GM19324 (cell line): ENCODE data around the gene CARHSP1.
"Not testable (repeated sequence)": the region's sequence is repeated elsewhere in the genome, so short reads cannot be mapped to it uniquely, and the experiment has no call there.

Experiments
- ATAC-seq: cut with Tn5 transposase; IDR thresholded peaks from one replicate; pipeline ENCODE4 v1.9.1; 2021; ENCODE audit warnings: mild to moderate bottlenecking, moderate library complexity; ENCODE audit not compliant: unreplicated experiment, low FRiP score

The CARHSP1 gene

DNA sequence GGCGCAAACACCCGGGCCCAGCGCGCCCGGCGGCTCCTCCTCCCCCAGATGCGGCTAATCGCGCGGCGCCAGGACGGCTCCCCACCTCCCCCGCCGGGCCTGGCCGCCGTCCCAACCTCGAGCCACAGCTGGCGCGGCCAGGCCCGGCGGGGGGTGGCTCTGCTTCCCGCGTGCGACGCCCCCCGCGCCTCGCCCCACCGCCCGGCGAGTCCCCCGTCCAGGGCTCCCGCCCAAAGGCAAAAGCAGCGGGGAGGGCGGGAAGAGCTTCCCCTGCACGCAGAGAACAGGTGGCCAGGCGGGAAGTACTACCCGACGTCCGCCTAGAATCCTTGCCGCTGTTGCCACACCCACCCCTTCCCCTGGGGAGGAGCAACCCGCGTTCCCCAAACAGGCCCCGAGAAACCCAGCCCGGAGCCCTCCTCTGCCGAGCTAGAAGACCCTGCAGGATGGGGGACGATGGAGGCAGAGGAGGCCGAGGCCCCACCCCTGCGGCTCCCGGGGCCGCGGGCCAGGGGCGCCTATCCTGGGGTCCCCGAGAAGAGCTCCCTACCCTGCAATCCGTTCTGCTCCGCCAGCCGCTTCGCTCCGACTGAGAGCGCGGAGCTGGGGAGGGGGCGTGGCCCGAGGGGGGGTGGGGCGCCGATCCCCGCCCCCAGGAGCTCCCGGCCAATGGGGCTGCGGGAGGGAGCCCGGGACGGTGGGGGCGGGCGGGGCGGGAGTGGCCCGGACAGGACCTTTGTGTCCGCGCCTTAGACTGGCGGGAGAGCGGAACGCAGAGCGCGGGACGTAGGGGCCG, at the start of gene CARHSP1:
CARHSP1 (minus strand) TSS at position 591 of the 796 bp plus-strand sequence. CDS start 9,678 bp downstream, outside the sequence.
- peak; percentile 75 for ATAC-seq

DNA sequence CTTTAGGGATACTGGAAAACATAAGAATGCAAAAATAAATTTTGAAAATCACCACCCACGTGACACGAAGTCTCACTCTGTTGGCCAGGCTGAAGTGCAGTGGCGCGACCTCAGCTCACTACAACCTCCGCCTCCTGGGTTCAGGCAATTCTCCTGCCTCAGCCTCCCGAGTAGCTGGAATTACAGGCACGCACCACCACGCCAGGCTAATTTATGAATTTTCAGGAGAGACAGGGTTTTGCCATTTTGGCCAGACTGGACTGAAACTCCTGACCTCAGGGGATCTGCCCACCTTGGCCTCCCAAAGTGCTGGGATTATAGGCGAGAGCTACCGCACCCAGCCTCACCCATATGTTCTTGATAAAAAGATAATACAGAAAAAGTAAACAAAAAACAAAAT, 48.5 kb upstream of the CARHSP1 start:
- not testable (repeated sequence) for ATAC-seq

DNA sequence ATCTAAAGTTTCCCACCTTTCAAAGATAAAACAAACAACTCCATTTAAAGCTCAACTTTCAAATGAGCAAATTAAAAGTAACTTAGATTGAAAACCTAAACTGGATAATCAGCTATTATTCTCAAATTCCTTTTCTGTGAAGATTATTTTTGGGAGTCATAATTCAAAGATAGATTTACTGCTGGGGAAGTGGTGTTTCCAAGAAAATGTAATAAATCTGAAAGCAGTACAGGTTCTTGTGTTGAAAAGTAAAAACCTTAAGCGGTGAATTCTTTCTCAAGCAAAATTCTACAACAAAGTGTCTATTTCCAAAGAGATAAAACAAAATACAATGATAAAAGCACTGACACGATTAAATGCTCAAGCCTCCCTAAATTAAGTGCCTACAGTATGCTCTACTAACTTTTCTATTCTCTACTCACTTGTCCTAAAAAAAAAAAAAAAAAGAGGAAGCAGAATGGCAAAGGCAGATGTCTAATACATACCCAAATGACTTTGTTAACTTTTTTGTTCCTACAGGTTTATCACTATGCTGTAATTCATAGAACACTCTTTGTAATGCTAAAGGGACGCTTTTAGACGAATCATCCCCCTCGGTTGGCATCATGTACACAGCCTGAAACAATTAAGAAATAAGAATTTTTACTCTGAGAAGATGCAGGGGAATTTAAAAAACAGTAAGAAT, 47.9 kb upstream of the CARHSP1 start:
- ATAC-seq = no peak

DNA sequence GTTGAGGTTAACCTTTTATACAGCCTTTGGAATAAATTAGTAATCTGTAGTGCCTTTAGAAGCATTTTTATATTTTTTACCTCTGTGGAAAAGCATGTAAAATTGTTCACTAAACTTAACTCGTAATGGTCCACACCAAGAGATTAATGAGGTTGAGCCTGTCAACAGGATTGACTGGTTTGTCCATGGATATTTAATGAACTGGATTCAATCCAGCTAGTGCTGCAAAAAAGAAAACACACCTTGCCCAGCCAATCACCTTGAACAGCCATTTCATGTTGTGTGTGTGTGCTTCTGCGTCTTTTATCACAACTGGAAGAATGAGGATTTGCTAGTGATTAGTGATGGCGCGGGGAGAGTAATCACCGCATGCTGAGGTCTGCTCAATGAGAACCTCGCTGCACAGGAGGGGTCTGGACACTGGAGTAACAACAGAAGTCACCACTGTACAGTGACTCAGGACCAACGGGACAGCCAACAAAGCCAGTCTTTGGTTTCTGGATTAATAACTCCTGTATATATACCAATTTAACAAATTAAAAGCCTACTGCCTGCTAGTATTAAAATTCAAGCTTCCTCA, 47.0 kb upstream of the CARHSP1 start:
- no peak for ATAC-seq

DNA sequence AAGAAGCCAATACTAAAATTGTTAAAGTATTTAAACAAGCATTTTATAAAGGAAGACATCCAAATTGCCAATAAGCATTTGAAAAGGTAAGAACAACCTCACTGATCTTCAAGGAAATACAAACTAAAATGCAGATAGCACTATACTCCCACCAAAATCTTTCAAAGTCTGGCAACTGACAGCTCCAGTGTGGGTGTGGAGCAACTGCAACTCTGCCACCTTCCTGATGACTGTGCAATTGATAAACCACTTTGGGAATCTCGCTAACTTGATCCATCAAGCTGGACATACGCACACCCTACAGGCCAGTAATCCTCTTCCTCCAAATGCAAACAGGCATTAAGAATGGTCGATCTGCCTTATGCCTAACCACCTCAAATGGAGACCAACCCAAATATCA, 45.3 kb upstream of the CARHSP1 start:
- no peak for ATAC-seq

DNA sequence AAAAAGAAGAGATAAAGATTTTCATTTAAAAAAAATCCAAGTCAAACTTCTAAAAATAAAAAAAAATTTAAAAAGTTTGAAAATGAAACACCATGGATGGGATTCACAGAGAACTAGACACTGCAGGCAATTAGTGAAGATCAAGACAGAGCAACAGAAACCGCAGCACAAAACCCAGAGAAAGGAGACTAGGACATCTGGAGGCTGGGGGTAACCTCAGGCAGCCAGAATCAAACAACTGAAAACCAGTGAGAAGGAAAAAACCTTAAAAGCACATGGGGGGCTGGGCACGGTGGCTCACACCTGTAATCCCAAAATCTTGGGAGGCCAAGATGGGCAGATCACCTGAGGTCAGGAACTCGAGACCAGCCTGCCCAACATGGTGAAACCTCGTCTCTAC, 44.0 kb upstream of the CARHSP1 start:
- no peak for ATAC-seq

DNA sequence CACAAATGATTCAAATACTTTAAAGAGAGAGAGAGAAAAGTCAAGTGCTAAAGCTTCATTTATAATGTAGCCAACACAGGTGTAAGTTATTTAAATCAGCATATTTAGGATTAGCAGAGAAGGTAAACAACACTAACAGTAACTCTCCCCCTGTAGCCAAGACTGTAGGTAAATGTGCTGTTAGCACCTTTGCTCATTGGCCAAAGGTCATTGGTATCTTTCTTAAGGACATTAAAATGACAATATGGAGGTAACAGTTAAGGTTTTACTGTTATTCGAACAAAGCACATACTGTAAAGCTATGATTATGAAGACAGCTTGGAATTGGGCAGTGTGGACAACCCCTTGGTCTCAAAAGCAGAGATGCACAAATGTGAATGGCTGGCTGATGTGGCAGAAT, 42.0 kb upstream of the CARHSP1 start:
- ATAC-seq = no peak

DNA sequence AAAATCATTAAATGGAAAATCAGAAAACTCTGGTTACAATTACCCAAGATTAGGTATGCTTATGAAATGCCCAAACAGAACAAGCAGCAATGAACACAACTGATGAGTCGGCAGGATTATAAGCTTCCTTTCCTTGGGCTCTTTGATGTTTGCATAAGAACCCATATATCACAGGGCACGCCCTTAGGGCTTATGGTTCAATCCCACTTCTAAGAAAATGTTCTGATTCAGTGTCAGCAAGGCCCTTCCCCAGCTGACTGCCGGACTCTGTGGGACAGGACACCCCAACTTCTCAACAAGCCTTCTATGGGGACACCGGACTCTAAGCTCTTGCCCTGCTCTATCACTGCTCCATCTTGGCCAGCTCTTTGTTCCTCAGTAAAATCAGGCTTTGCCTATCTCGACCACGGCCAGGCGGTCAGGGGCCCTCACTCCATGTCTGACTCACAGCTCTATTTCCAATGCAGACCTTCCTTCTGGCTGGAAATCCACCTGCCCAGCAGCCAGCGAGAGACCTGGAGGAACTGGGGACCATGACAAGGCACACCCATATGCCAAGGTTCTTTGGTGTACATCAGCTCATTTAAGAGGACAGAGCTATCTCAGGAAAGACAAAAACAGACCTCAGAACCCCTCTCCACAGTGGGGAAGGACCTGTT, 40.1 kb upstream of the CARHSP1 start:
- no peak for ATAC-seq

DNA sequence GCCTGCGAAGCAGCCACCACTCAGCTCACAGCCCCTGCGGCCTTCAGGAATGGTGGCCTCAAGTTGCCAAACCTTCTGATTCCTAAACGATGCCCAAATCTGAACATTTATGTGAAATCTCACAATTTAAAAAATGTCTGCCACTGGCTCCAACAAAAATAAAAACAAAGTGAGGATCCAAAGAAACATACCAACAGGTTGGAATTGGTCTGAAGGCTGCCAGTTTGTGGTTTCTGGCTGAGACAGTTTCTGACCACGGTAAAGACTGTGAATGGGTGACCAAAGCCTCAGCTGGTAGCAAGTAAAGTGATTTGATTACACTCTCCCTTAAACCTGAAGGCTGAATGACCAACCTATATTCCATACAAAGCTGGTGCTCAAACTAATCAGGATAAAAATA, 38.3 kb upstream of the CARHSP1 start:
- no peak for ATAC-seq

DNA sequence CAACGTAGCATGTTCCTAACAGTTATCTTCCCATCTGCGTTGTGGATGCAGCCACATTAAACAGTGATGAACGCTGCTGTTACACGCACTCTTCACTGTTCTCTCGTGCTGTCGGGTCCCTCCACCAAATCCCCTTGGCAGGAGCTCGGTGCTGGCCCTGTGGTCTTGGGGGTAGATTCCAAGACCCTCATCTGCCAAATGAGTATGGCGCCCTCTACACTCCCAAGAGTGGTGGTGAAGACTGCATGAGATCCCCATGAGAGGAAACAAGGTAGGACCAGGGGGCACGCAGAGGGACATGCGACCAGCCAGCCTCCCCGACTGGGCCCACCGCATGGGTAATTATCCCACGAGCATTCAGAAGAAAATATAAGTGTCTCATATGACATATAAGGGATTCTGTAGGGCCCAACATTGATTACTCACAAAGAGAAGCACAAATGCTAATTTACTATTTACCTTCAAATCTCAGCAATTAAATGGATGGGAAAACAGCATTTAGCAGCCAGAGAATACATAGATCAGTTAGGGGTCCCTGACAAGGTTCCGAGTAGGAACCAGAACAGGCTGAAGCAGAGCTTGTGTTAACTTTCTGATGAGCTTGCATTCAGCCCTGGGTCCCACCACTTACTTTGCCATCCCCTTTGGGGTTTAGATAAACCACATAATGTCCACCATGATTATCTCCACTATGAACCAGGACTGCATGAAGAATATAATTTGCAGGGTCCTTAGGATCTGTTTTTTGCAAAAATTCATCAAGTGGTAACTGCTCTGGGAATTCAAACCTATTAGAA, 37.2 kb upstream of the CARHSP1 start:
- no peak for ATAC-seq

DNA sequence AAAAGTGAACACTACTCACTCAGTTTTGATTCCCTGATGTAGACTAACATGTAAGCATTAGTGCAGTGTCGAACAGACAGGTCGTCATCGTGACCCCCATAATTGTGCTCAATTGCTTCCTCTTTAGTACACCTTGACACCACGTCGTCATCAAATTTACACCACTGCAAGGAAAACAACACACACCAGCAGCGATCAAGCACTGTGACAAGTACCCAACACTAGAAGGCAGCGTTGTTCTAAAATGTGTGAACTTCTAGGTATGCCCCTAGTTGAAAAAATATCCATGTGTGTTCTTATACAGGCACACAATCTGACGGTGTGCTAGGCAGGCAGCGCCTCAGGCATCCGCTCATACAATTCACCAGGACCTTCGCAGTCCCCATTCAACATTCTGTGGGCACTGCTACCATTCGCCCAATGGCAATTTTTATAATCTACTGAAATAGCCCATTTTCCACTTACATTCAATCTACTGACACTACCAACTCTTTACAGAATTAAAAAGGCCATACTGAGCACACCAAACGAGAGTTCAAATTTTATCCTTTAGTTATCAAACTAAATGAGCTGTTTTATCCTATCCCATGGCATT, 36.5 kb upstream of the CARHSP1 start:
- no peak for ATAC-seq

DNA sequence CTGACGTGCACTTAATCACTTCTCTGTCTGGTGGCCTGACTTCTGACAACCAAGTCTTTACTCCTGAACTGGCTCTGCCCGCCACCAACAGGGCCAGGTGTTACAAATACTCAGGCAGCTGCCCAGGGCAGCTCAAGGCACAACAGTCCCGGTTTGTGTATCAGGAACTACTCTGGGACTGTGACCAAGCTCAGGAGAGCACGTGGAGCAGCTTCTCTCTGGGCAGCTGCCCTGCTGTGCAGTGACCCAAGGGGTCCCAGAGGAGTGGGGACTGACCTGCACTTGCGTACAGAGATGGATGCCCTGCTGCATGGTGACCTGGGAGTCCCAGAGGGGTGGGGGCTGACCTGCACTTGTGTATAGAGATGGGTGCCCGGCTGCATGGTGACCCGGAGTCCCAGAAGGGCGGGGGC, 35.2 kb upstream of the CARHSP1 start:
- no peak for ATAC-seq

DNA sequence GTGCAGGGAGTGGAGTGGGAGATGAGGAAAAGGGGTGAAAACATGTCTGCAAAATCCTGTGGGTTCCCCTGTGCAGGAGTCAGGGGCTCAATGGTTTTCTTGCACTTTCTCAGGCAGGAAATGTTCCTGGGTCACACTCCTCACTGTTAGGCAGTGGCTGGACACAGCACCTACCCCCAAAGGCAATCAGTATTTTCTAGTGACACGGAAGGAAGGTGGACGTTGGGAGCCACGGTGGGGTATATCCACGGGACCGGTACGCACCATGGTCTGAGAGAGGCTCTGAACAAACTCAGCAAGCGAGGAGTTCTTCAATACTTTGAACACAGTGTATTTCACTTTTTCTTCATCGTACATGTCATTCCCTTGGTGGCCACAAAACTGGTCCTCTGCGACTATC, 34.2 kb upstream of the CARHSP1 start:
- no peak for ATAC-seq

DNA sequence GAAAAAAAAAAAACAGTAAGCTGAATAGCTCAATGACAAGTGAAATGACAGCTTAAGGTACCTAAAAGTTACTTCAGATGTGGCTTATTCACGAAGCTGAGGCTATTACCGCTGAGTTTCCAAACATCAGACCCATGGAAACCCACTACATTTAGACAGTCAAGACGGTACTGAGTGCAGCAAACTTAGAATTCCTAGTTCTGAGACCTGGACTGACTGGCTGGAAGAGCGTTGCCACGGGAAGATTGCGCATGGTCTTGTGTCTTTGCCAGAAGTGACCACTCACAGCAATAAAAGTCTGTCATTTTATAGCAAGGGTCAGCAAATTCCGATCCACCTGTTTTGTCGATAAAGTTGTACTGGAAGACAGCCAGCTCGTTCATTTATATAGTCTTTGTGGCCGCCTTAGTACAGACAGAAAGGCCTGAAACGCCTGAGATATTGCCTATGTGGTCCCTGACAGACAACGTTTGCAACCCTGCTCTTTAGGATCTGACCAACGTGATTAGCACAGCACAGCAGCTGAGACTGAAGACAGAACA, 32.6 kb upstream of the CARHSP1 start:
- no peak for ATAC-seq

DNA sequence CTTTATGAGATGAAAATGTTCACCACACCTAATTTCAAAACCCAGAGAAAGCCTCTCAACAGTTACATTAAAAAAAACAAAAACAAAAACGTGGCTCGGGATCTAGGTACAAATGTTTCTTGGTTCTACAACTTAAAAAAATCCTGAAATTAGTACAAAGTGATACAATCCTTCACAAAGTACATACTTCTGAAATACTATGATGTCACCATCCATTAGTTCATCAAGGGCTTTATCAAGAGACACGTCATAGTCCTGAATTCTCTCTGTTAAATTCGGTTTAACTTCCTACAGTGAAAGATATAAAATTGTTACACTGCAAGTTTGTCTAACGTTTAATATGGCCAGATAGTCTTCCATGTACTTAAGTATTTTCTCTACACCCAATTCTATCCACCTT, 31.5 kb upstream of the CARHSP1 start:
- ATAC-seq = no peak

DNA sequence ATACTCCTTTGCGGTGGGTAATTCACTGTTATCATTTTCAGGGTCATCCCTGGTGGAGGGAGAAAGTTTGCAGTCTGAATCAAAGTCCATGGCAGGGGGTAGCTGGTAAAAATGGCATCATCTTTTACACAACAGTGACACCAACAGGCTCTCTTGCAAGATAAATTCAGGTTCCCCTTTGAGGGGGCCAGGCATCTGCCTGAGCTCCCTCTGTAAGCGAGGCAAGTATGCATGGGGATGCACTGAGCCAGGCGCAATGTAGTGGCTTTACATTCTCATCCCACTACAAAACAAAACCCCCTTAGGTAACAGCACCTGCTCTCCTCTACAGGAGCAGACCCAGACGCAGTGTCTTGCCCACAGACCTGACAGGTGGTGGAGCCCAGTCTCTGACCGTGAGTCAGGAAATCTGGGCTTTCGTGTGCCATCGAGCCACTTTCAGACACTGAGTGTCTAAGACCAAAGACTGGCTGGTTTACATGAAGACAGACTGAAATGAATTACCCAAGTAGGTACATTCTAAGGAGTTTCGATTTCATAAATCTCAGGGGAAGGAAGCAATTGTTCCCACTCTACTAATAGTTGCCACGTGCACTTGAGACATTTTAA, 31.0 kb upstream of the CARHSP1 start:
- no peak for ATAC-seq

DNA sequence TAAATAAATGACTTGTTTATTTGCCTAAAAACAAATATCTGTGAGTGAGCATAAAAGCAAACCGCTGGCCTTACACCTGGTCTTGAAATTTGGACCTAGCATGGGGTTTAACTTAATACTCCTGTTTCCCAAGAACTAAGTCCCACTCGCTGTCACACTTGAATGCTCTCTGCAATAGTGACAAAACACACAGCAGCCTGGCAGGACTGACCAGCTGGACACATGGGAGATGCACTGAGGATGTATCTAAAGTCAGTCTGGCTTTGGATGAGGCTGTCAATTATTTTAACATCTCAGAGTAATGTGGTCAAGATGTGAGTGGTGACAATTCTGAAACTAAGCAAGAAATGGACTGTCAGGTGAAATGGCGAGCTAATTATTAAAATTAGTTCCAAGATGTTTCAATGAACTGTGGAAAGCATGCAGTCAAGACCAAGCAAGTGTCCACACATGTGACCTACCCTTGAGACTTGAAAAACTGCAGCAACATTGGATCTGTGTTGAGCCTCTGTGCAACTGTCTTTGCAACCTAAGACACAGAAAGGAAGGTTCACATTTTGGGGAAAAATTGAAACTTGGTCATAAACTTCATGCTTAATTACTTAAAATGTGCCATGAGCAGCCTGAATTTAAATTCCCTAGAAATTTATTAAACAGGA, 30.0 kb upstream of the CARHSP1 start:
- no peak for ATAC-seq

DNA sequence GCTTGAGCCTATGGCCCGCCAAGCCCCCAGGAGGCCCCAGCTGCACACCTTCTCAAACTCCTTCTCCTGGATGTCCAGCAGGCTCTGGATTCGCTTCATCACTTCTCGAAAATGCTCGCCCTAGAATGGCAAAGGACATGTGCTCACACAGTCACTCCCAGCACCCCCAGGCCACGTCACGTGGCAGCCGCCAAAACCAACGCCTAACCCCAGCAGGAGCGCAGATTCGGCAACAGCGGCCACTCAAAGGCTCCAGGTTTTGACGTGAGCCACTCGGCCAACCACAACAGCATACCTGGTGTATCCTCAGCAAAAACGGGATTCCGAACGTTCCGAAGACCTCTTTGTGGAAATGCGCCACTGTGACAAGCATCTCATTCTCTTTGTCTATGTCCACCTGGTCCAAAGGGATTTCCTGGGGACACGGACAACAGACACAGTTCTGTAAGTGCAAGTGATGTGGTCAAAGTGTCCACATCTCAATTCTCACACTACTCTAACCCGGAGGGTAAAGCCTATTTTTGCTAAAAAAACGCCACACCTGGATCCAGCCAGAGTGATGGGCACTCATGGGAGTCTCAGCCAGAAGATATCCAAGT, 26.0 kb upstream of the CARHSP1 start:
- ATAC-seq = no peak
